NCI-H748 (cell line): ENCODE measurements around the gene ZGPAT.
A peak's percentile ranks its signal among the peaks of the same experiment; 100 is the strongest.
"Not testable (repeated sequence)": the region's sequence is repeated elsewhere in the genome, so short reads cannot be mapped to it uniquely, and the experiment has no call there.

Experiments
- DNase-seq: peaks from one replicate; lab custom pipeline; 2025; ENCODE audit not compliant: unreplicated experiment; lab: John Stamatoyannopoulos, UW

Gene ZGPAT

DNA sequence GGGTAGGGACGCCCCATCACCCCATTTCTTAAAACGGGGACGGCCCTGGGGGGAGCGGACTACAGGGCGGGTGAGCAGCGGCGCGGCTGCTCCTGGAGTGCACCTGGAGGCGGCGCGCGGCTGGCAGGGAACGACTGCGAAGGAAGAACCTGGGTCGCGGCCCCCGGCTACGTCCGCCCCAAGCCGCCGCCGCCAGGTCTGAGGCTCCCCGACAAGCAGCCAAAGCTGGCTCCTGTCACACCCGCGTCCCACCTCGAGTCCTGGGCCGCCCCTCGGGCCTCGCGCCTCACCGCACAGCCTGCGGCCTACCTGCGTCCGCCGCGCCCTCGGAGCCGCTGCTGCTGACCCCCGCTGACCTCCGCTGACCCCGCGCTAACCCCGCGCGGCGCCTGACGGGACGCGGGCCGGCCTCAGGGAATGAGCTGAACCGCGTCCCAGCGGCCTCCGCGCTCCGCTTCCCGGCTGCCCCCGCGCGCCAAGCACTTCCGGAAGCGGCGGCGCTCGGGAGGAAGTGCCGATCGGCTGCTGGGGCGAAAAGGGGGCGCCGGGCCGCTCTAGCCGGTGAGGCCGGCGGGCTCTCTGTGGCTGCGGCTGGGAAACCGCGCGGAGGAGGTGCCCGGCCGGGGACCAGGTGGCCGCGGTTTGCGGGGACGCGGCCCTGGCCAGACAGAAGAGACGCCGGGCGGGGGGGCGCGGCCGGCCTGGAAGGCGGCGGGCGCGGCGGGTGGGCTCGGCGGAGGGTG, at the start of gene ZGPAT, which contains the start of gene ARFRP1:
Gene ZGPAT, plus strand, starts transcription at position 482 of the 743 bp plus-strand sequence. CDS start 542 bp downstream, outside the sequence.
Gene ARFRP1, minus strand, starts transcription at position 419 of the 743 bp plus-strand sequence. CDS start 885 bp downstream, outside the sequence.
- peak; percentile 84 for DNase-seq

GRCh38 chr20:63658749-63659187, 49.1 kb upstream of the ZGPAT start:
- no peak for DNase-seq

DNA sequence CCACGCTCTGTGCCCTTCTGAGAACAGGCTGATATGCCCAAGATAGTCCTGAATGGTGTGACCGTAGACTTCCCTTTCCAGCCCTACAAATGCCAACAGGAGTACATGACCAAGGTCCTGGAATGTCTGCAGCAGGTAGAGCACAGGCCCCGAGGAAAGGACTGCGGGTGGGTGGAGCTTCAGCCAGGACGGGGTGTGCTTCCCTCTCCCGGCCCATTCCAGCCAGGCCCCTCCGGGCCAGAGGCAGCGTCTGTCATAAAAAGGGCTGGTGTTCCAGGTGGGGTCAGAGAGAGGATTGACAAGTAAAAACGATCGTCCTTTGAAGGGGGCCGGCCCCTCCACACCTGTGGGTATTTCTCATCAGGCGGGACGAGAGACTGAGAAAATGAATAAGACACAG, 48.5 kb upstream of the ZGPAT start:
- DNase-seq = no peak

DNA sequence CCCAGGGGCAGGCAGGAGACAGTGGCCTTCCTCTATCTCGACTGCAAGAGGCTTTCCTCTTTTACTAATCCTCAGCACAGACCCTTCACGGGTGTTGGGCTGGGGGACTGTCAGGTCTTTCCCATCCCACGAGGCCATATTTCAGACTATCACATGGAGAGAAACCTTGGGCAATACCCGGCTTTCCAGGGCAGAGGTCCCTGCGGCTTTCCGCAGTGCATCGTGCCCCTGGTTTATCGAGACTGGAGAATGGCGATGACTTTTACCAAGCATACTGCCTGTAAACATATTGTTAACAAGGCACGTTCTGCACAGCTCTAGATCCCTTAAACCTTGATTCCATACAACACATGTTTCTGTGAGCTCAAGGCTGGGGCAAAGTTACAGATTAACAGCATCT, 47.7 kb upstream of the ZGPAT start:
- DNase-seq = not testable (repeated sequence)

DNA sequence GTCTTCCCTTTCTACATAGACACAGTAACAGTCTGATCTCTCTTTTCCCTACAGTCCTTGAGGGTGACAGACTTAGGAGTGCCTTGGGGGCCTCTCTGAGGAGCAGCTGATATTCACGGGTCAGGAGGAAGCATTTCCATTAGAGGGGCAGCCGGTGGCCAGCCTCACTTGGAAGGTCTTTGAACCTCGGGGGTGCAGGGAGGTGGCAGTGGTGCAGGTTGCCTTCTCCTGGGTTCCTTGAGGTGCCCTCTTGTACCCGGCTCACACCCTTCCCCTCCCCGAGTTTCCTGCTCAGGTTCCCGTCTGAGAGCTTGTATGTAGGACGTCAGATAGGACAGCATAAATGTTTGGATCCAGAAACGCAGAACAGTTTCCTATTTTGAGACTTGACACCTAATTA, 47.2 kb upstream of the ZGPAT start:
- DNase-seq = no peak

- DNase-seq = no peak
Observed at GRCh38 chr20:63661108-63661507, 46.7 kb upstream of the ZGPAT start.

- no peak for DNase-seq
Observed at GRCh38 chr20:63661959-63662812, 45.7 kb upstream of the ZGPAT start.

DNA sequence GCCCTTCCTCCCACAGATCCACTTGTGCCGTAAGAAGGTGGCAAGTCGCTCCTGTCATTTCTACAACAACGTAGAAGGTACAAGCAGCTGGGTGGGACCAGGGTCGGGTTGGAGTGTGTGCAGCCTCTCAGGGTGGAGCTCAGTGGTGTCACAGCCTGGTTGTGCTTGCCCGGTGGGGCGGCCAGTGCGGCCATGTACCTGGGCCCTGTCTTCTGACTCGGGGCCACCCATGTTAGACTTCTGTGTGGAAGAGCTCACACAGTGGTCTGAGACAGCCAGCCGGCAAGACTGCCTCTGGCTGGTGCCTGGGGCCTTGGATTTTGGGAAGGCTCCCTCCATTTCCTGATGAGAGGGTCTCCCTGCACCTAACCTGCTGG, 45.0 kb upstream of the ZGPAT start:
- no peak for DNase-seq

- no peak for DNase-seq
Observed at GRCh38 chr20:63663332-63664066, 44.3 kb upstream of the ZGPAT start.

DNA sequence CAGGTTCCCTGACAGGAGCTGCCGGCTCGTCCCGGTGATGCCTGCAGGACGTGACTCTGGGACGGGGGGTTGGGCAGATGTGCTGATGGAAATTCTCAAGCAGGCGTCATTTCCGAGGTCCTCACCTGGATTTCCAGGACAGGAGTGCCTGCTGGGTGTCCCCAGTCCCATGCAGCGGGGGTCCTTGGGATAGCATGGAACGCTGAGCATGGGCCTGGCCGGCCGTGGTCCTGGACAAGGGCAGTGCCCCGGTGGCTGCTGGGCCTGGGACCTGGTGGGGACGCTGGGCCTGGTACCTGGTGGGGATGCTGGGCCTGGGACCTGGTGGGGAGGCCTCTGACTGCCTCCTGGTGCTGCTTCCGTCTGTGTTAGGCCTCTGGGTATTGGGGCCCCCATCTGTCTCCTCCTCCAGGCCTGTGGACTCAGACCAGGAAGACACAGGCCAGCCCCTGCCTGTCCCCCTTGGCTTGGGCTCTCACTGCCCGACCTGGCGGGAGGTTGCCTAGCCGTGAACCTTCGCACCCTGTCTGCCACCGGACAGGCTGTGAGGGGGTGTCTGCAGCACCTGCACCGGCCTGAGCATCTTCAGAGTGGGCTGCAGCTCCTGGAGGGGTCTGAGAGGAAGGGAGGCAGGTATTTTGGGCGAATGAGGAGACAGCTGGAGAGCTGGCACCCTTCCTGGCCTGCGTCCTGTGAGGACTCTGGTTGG, 43.5 kb upstream of the ZGPAT start:
- no peak for DNase-seq

- DNase-seq = no peak
Observed at GRCh38 chr20:63664861-63665594, 42.8 kb upstream of the ZGPAT start.

- DNase-seq = no peak
Observed at GRCh38 chr20:63665708-63666107, 42.1 kb upstream of the ZGPAT start.

- no peak for DNase-seq
Observed at GRCh38 chr20:63667858-63668257, 40.0 kb upstream of the ZGPAT start.

DNA sequence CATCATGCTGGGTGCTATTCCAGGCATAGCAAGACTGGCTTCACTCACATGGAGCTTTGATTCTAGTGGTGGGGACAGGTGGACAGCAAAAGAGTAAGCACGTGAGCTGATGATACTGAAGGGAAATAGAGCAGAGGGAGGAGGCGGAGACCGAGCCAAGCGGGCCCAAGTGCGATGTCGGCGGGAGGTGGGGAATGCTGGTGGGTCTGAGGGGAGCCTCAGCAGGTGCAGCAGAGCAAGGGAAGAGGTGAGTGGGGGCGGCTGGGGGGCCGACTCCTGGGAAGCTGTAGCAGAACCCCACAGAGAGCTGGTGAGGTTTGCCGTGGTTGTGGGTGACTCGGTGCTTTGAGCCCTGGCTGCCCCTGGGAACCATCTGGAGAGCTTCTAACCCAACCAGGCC, 39.5 kb upstream of the ZGPAT start:
- no peak for DNase-seq

- DNase-seq = not testable (repeated sequence)
Observed at GRCh38 chr20:63671695-63672094, 36.1 kb upstream of the ZGPAT start.

DNA sequence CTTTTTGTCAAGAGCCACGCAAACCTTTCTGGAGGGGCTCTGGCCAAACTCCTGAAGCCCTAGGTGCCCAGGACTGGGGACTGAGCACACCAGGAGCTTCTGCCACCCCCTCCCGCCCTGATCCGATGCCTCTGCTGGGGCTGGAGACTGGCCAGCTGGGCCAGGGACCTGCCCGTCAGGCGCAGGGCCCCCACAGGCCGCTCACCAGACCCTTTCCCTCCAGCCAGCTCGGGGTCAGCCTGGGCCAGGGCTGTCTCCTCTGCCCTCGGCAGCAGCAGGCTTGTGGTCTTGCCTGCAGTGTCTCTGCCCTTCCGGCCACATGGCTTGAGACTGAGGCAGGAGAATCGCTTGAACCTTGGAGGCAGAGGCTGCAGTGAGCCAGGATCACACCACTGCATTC, 35.2 kb upstream of the ZGPAT start:
- DNase-seq = no peak

GRCh38 chr20:63673951-63674350, 33.9 kb upstream of the ZGPAT start:
- DNase-seq = no peak

- no peak for DNase-seq
Observed at GRCh38 chr20:63675681-63676368, 32.0 kb upstream of the ZGPAT start.

DNA sequence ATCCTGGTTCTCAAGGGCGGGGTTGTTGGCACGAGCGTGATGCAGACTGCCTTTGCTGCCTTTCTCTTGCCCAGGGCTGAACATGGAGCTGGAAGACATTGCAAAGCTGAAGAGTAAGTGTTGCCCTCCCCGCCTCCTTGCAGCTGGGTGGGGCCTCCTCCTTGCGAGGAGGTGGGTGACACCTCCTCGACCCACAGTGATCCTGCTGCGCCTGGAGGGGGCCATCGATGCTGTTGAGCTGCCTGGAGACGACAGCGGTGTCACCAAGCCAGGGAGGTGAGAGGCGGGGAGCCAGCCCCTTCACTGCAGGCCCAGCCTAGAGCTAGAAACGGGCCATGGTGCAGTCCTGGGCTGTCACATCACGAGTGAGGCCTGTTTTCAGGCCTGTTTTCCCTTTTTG, 29.8 kb upstream of the ZGPAT start:
- no peak for DNase-seq
